Measurements from ENCODE around the gene DCAF6. TPM values are rescaled to one million over a fixed set of nuclear protein-coding genes. Genes with fewer than 3 reads are reported as not detected.

DCAF6 gene
- total RNA-seq, 2 donors from 2014 or later, result 47.2 to 76.7 TPM

DNA sequence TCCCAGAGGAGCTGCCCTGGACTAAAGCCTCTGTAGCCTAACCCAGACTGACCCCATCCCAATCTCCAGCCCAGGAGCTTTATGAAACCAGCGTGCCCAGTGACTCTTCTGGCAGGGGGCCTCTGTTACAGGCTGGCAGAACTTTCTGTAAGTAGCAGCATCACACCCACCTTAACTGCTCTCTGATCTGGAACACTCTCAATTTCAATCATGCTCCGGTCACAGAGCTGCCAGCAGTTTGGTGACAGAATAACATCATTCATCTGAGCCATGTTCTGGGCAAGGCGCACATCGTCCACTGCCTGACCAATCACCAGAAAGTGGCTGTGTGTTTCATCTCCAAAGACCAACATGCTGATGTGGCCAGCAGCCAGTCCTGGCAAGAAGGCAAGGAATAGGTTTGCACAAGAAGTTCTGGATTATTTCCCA lies 37.2 kb upstream of the DCAF6 start:
- Histone ChIP-seq H3K4me3 (no peak overlapping the region), H3K9me3 (no peaks in the 10 kb centered on the region), H3K4me1 (ENCODE audit: control insufficient read depth in 1 of 2, low read depth in 2 of 2) (peaks cover 0 to 16% of the 10 kb centered on the region in 2 donors), H3K36me3 (no peaks in the 10 kb centered on the region), H3K27ac (peak overlapping the region; percentile 42 to 64), H3K27me3 (replicated peaks; ENCODE audit: insufficient read depth) (no peaks in the 10 kb centered on the region)
- ATAC-seq (ENCODE audit: insufficient number of reproducible peaks, low FRiP score, low read depth), result peak; percentile 65
- peak; percentile 71 for DNase-seq (ENCODE audit: low spot score)
- TF ChIP-seq, protein P1, sequence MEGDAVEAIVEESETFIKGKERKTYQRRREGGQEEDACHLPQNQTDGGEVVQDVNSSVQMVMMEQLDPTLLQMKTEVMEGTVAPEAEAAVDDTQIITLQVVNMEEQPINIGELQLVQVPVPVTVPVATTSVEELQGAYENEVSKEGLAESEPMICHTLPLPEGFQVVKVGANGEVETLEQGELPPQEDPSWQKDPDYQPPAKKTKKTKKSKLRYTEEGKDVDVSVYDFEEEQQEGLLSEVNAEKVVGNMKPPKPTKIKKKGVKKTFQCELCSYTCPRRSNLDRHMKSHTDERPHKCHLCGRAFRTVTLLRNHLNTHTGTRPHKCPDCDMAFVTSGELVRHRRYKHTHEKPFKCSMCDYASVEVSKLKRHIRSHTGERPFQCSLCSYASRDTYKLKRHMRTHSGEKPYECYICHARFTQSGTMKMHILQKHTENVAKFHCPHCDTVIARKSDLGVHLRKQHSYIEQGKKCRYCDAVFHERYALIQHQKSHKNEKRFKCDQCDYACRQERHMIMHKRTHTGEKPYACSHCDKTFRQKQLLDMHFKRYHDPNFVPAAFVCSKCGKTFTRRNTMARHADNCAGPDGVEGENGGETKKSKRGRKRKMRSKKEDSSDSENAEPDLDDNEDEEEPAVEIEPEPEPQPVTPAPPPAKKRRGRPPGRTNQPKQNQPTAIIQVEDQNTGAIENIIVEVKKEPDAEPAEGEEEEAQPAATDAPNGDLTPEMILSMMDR (IDR thresholded peaks at IDR 0.05), result no peak

DNA sequence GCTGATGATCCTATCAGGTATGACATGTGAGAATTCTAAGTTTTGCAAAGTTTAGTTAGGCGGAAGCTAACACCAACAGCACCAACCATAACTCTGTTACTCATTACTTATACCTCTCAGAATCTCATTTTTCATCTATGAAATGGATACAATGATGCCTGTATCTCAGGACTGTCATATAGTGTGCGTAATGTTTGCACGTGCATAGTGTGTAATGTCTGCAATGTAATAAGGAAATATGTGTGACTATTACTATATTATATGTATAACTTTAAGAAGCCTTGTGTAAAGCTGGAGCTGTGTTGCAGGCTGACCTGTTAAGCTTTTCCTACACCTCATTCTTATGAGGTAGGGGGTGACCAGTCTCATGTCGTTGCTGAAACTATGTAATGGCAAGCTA lies 35.6 kb upstream of the DCAF6 start:
- Histone ChIP-seq H3K27ac (no peak overlapping the region), H3K27me3 (replicated peaks; ENCODE audit: insufficient read depth) (no peaks in the 10 kb centered on the region), H3K4me1 (ENCODE audit: control insufficient read depth in 1 of 2, low read depth in 2 of 2) (peaks cover 0 to 16% of the 10 kb centered on the region in 2 donors), H3K36me3 (no peaks in the 10 kb centered on the region), H3K9me3 (no peaks in the 10 kb centered on the region), H3K4me3 (no peak overlapping the region)
- DNase-seq (ENCODE audit: low spot score) (no peak), ATAC-seq (ENCODE audit: insufficient number of reproducible peaks, low FRiP score, low read depth) (no peak)
- TF ChIP-seq, protein P1 (IDR thresholded peaks at IDR 0.05), result no peak

DNA sequence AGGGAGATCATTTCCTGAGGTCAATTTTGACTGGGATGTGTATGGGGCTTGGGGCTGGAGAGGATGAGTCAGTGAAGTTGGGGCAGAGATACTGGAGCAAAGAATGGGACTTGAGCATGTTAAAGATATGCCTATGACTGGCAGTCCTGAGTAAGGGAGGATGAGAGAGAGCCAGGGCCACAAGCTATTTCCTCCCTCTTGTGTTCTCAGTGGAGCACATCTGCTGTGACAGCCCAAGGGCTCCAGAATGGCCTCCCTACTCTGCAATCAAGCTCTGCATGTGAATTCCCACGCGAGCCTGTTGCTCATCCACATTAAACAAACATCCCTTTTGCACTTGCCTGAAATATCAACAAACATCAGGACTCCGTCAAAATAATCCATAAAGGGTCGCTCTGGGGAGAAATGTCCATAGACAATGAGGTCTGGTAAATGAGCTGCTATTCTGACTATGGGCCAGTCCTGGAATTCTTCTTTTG lies 31.8 kb upstream of the DCAF6 start:
- no peak overlapping the region for H3K27ac ChIP-seq
- no peak for DNase-seq (ENCODE audit: low spot score)
- peaks cover 0 to 5% of the 10 kb centered on the region in 2 donors for H3K4me1 ChIP-seq (ENCODE audit: control insufficient read depth in 1 of 2, low read depth in 2 of 2)
- no peak overlapping the region for H3K4me3 ChIP-seq
- H3K27me3 ChIP-seq (replicated peaks; ENCODE audit: insufficient read depth), result no peaks in the 10 kb centered on the region
- TF ChIP-seq, protein P1 (IDR thresholded peaks at IDR 0.05), result no peak
- no peaks in the 10 kb centered on the region for H3K9me3 ChIP-seq
- no peaks in the 10 kb centered on the region for H3K36me3 ChIP-seq
- no peak for ATAC-seq (ENCODE audit: insufficient number of reproducible peaks, low FRiP score, low read depth)

DNA sequence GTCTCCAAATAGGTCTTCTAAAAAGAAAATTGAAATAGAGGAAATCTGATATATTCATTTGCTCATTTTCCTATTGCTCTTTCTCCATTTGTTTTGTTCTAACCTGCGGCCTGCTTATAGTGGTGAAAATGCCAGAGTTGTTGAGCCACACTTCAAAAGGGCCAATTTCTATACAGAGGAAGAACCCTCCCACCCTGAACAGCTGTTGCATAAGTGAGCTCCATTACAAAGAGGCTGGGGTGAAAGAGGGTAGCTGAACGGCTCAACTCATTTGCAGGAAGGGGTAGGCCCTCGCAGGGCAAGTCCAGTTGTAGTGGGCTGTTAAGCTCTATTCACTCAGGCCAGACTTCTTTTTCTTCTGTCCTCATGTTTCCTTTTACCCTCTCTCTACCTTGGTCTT lies 31.3 kb upstream of the DCAF6 start:
- Histone ChIP-seq H3K27me3 (replicated peaks; ENCODE audit: insufficient read depth) (no peaks in the 10 kb centered on the region), H3K9me3 (no peaks in the 10 kb centered on the region), H3K4me3 (no peak overlapping the region), H3K36me3 (no peaks in the 10 kb centered on the region), H3K27ac (no peak overlapping the region), H3K4me1 (ENCODE audit: control insufficient read depth in 1 of 2, low read depth in 2 of 2) (peaks cover 3% of the 10 kb centered on the region in 2 donors)
- no peak for DNase-seq (ENCODE audit: low spot score)
- ATAC-seq (ENCODE audit: insufficient number of reproducible peaks, low FRiP score, low read depth), result no peak
- TF ChIP-seq, protein P1 (IDR thresholded peaks at IDR 0.05), result no peak

DNA sequence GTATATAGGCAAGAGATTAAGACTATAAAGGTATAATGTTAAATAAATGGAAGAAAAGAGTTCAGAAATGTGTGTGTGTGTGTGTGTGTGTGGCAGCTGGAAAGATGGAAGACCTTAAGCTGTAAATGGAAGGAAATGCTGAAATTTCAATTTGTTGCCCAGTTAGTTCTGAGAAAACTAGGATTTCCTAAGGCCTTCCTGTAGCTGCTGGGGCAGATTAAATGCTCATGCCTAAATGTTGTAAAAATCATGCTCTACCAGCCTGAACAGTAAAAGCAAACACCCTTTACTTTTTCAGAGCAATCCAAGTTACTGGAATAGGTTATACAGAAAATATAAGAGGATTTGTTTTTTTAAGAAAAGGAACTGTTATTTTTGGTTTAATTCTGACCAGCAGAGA lies 30.8 kb upstream of the DCAF6 start:
- Histone ChIP-seq H3K27ac (no peak overlapping the region), H3K4me1 (ENCODE audit: control insufficient read depth in 1 of 2, low read depth in 2 of 2) (peaks cover 8% of the 10 kb centered on the region in 2 donors), H3K27me3 (replicated peaks; ENCODE audit: insufficient read depth) (no peaks in the 10 kb centered on the region), H3K4me3 (no peak overlapping the region), H3K36me3 (no peaks in the 10 kb centered on the region), H3K9me3 (no peaks in the 10 kb centered on the region)
- TF ChIP-seq, protein P1 (IDR thresholded peaks at IDR 0.05), result no peak
- DNase-seq (ENCODE audit: low spot score) (no peak), ATAC-seq (ENCODE audit: insufficient number of reproducible peaks, low FRiP score, low read depth) (no peak)

Data from thoracic aorta (tissue), 2 donors.